Osteoblast (primary cell): ENCODE data around the gene SCP2. TPM values are rescaled to one million over a fixed set of nuclear protein-coding genes. Genes with fewer than 3 reads are reported as not detected.
"Not testable (repeated sequence)": the region's sequence is repeated elsewhere in the genome, so short reads cannot be mapped to it uniquely, and the experiment has no call there.

Experiments
- DNase-seq: peaks from one replicate; pipeline ENCODE4 v3.0.0; 2011; ENCODE audit warnings: low spot score, mixed read lengths; ENCODE audit not compliant: insufficient read length; ENCODE audit errors: missing footprints
- H2AFZ ChIP-seq: 2 replicates; pipeline ENCODE4 v1.6.0; 2011; ENCODE audit warnings: mild to moderate bottlenecking, low read length
- H3K27ac ChIP-seq: 2 replicates; pipeline ENCODE4 v1.5.1; 2011; ENCODE audit warnings: mild to moderate bottlenecking, low read depth, low read length, moderate library complexity
- H3K27me3 ChIP-seq: 2 replicates; pipeline ENCODE4 v1.6.0; 2012; ENCODE audit warnings: mild to moderate bottlenecking, control low read depth, inconsistent platforms, low read length, moderate library complexity; ENCODE audit not compliant: insufficient read depth
- H3K36me3 ChIP-seq: 2 replicates; pipeline ENCODE4 v1.5.1; 2011; ENCODE audit warnings: mild to moderate bottlenecking, low read length, control low read depth, moderate library complexity; ENCODE audit not compliant: insufficient read depth
- H3K4me1 ChIP-seq: 2 replicates; pipeline ENCODE4 v1.5.1; 2011; ENCODE audit warnings: mild to moderate bottlenecking, low read length, control low read depth, moderate library complexity; ENCODE audit not compliant: insufficient read depth
- H3K4me2 ChIP-seq: 2 replicates; pipeline ENCODE4 v1.6.0; 2011; ENCODE audit warnings: mild to moderate bottlenecking, low read length; ENCODE audit not compliant: insufficient read depth
- H3K4me3 ChIP-seq: fragments of 200-600 bp; sonication (generic); 3 replicates; pipeline ENCODE4 v1.5.1; 2012; ENCODE audit warnings: mild to moderate bottlenecking, low read length, inconsistent platforms; ENCODE audit not compliant: insufficient read depth
- H3K79me2 ChIP-seq: 2 replicates; pipeline ENCODE4 v1.6.0; 2012; ENCODE audit warnings: mild to moderate bottlenecking, low read length, control low read depth, inconsistent platforms; ENCODE audit not compliant: insufficient read depth
- H3K9me3 ChIP-seq: 2 replicates; pipeline ENCODE4 v1.5.1; 2011; ENCODE audit warnings: low read depth, low read length, control low read depth
- H4K20me1 ChIP-seq: 2 replicates; pipeline ENCODE4 v1.6.0; 2012; ENCODE audit warnings: mild to moderate bottlenecking, low read length, control low read depth; ENCODE audit not compliant: insufficient read depth
- total RNA-seq: library from RNA; depleted of rRNA; stranded (reverse); fragments of >200 nt; gene quantifications from 2 replicates; pipeline ENCODE4 v1.2.3, GENCODE V29; 2012
- TF ChIP-seq, protein P1 (sequence below): IDR thresholded peaks from 2 replicates; pipeline ENCODE4 v1.5.1; 2011; ENCODE audit warnings: mild to moderate bottlenecking, low read depth, low read length, moderate library complexity; ENCODE audit errors: extremely low read depth

Gene SCP2
- total RNA-seq, 1 donor: 171 TPM

DNA sequence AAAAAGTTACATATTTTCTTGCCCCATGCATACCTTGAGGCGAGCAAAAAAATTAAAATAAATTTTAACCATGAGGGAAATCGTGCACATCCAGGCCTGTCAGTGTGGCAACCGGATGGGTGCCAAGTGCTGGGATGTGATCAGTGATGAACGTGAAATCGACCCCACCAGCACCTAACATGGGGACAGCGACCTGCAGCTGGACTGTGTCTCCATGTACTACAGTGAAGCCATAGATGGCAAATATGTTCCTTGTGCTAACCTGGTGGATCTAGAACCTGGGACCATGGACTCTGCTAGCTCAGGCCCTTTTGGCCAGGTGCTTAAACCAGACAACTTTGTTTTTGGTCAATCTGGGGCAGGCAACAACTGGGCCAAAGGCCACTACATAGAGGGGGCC, 67.6 kb downstream of the SCP2 start:
- no peaks in the 10 kb centered on the region for H3K36me3 ChIP-seq
- TF ChIP-seq, protein P1, sequence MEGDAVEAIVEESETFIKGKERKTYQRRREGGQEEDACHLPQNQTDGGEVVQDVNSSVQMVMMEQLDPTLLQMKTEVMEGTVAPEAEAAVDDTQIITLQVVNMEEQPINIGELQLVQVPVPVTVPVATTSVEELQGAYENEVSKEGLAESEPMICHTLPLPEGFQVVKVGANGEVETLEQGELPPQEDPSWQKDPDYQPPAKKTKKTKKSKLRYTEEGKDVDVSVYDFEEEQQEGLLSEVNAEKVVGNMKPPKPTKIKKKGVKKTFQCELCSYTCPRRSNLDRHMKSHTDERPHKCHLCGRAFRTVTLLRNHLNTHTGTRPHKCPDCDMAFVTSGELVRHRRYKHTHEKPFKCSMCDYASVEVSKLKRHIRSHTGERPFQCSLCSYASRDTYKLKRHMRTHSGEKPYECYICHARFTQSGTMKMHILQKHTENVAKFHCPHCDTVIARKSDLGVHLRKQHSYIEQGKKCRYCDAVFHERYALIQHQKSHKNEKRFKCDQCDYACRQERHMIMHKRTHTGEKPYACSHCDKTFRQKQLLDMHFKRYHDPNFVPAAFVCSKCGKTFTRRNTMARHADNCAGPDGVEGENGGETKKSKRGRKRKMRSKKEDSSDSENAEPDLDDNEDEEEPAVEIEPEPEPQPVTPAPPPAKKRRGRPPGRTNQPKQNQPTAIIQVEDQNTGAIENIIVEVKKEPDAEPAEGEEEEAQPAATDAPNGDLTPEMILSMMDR: no peak
- H2AFZ ChIP-seq: no peak overlapping the region

DNA sequence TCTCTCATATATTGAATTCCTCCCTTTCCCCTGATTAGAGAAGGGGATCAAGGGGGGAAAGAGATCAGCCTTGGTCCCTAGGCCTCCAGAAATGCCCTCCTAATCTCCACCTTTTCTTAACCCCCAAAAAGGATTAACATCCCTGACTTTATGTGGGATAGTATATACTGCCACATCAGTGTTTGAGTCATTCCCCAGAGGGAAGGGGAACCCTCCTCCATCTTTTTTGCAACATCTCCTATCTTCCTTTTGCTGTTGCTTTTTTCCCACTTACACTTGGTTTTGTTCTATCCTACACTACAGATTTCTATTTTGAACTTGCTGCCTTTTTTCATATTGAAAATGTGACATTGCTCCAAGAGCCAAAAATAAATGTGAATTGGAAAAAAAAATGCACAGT, 69.6 kb downstream of the SCP2 start:
- no peaks in the 10 kb centered on the region for H3K36me3 ChIP-seq
- peaks cover 4% of the 10 kb centered on the region for H3K4me1 ChIP-seq
- no peak overlapping the region for H2AFZ ChIP-seq
- no peak for DNase-seq
- no peak overlapping the region for H3K27ac ChIP-seq
- no peaks in the 10 kb centered on the region for H4K20me1 ChIP-seq
- H3K79me2 ChIP-seq: no peaks in the 10 kb centered on the region
- no peaks in the 10 kb centered on the region for H3K27me3 ChIP-seq
- H3K4me3 ChIP-seq: no peak overlapping the region
- H3K9me3 ChIP-seq: no peaks in the 10 kb centered on the region
- H3K4me2 ChIP-seq: no peak overlapping the region
- TF ChIP-seq, protein P1: no peak

More for the DNA sequence above, 67.6 kb downstream of the SCP2 start:
- H3K4me2 ChIP-seq: no peak overlapping the region
- H3K9me3 ChIP-seq: no peaks in the 10 kb centered on the region
- peaks cover 4% of the 10 kb centered on the region for H3K4me1 ChIP-seq
- no peak for DNase-seq
- H4K20me1 ChIP-seq: no peaks in the 10 kb centered on the region
- no peaks in the 10 kb centered on the region for H3K79me2 ChIP-seq
- H3K27me3 ChIP-seq: no peaks in the 10 kb centered on the region
- H3K4me3 ChIP-seq: no peak overlapping the region
- no peak overlapping the region for H3K27ac ChIP-seq

DNA sequence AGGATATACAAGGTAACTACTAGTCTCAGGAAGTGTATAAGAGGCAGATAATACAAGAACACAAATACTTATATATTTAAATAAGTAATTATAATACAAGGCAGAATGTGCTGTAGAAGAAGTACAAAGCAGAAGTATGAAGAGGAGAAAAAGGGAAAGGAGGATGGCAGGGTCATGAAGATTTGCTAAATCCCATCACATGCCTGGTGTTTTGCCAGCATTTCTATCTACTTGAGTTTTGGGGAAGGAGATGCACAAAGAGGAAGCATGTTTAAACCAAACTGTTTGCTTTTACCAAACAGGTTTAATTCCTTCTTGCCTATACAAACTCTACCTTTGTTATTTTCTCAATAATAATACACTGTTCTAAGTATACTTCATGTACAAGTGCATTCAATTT, 74.1 kb downstream of the SCP2 start:
- H3K79me2 ChIP-seq: no peaks in the 10 kb centered on the region
- DNase-seq: no peak
- TF ChIP-seq, protein P1: no peak
- H3K4me2 ChIP-seq: no peak overlapping the region
- no peaks in the 10 kb centered on the region for H3K36me3 ChIP-seq
- H3K27ac ChIP-seq: no peak overlapping the region
- H3K27me3 ChIP-seq: no peaks in the 10 kb centered on the region
- H3K4me1 ChIP-seq: peaks cover 6% of the 10 kb centered on the region
- H3K4me3 ChIP-seq: no peak overlapping the region
- H3K9me3 ChIP-seq: no peaks in the 10 kb centered on the region
- H4K20me1 ChIP-seq: no peaks in the 10 kb centered on the region
- H2AFZ ChIP-seq: no peak overlapping the region

- H3K27me3 ChIP-seq, H4K20me1 ChIP-seq, H3K36me3 ChIP-seq, H3K4me3 ChIP-seq, H3K79me2 ChIP-seq, H3K27ac ChIP-seq, H3K4me1 ChIP-seq, H3K4me2 ChIP-seq, DNase-seq, H2AFZ ChIP-seq, H3K9me3 ChIP-seq: not testable (repeated sequence)
These were observed 79.5 kb downstream of the SCP2 start for GRCh38 chr1:53006612-53007011.

- DNase-seq, H3K27me3 ChIP-seq, H3K27ac ChIP-seq, H3K9me3 ChIP-seq, H3K36me3 ChIP-seq, H3K4me2 ChIP-seq, H4K20me1 ChIP-seq, H2AFZ ChIP-seq, H3K4me1 ChIP-seq, H3K4me3 ChIP-seq, H3K79me2 ChIP-seq: not testable (repeated sequence)
These were observed 83.2 kb downstream of the SCP2 start for GRCh38 chr1:53010247-53010646.
